Measurements from ENCODE around the gene PPP1R3E.

- TF ChIP-seq CTCF (IDR thresholded peaks at IDR 0.05) (no peak), POLR2A (IDR thresholded peaks at IDR 0.05) (no peak)
Observed at GRCh38 chr14:23310546-23310945, 7.9 kb upstream of the PPP1R3E start.

Measured in lower leg skin (tissue), 3 donors.